Skeletal muscle cell (primary cell): ENCODE data around the gene HAAO.

Experiments used
- DNase-seq: peaks from one replicate; pipeline ENCODE4 v3.0.0-alpha.2; 2010; ENCODE audit warnings: low read depth
- H3K4me3 ChIP-seq: 2 replicates; pipeline ENCODE4 v1.5.1; 2011; ENCODE audit warnings: low read depth, mild to moderate bottlenecking, control low read depth, low read length, moderate library complexity

HAAO gene

GRCh38 chr2:42771546-42772153, 20.7 kb downstream of the HAAO start:
- DNase-seq = no peak
- H3K4me3 ChIP-seq = no peak overlapping the region

DNA sequence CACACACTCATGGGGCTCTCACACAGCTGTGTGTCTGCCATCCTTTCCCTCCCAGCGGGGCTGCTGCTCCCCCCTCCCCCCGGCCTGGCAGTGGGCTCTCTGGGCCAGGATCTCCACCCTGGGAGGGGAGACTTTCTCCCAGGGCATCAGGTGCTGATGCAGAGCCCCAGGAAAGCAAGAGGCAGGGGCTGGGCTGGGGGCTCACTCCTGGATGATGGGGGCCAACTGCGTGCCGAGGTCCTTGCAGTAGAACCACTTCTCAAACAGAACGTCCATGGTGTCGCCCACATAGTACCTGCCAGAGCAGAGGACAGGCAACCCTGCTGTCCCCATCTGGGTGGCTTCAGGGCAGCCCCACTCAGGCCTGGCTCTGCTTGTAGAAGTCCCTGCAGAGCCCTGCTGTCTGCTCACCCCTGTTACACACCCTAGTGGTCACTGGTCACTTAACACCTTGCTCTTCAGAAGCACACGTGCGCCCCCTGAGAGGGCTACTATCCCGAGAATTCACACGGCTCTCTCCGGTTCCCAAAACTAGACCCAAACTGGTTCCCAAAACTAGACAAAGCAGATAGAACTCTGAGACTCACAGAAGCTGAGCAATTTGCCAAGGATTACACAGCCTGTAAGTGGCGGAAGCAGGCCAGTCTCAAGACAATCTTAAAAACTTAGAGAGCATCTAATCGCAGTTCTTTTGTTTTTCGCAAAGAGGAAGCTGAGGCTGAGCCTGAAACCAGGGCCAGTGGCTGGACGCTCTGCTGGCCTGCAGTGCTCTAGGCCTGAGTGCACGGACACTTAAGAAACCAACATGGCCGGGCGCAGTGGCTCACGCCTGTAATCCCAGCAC, 21.9 kb downstream of the HAAO start:
- no peak for DNase-seq

GRCh38 chr2:42769583-42770287, 22.6 kb downstream of the HAAO start:
- H3K4me3 ChIP-seq = no peak overlapping the region
- DNase-seq = no peak

More for the DNA sequence above, 21.9 kb downstream of the HAAO start:
- no peak overlapping the region for H3K4me3 ChIP-seq

GRCh38 chr2:42768706-42769256, 23.6 kb downstream of the HAAO start:
- H3K4me3 ChIP-seq = no peak overlapping the region
- DNase-seq = no peak

DNA sequence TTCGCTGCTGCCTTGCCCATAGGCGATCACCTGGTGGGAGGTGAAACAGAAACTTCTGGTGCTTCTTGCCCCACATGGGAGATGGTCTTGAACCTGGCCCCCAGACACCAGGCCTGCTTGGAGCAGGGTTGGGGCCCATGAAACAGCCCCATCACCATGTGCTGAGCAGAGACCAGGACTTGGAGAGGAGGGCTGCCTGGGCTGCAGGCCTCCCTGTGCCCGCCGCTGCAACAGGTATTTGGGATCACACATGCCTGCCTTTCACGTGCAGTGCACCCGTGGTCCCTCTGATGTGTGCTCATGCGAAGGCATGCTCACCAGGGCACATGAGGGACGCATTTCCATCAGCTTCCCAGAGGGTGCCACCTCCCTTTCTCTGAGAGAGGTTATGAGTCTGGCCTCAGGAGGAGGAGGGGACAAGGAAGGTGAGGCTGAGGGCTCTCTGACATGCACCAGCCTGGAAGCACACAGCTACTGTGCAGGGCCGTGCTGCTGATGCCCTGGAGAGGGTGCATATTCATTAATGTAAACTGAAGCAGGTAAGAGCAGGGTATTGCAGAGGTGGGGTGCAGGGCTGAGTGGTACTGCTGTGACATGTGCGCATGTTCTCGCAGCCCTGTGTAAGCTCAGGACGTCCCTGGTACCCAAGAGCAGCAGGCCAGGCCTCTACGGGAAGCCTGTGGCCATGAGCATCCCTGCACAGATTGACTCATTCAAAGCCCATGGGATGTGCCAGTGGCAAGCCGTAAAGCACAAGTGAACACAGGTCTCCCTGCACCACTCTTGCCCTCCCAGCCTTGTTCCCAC, 24.3 kb downstream of the HAAO start:
- no peak for DNase-seq
- no peak overlapping the region for H3K4me3 ChIP-seq

GRCh38 chr2:42767080-42767898, 25.1 kb downstream of the HAAO start:
- DNase-seq = no peak
- H3K4me3 ChIP-seq = no peak overlapping the region

DNA sequence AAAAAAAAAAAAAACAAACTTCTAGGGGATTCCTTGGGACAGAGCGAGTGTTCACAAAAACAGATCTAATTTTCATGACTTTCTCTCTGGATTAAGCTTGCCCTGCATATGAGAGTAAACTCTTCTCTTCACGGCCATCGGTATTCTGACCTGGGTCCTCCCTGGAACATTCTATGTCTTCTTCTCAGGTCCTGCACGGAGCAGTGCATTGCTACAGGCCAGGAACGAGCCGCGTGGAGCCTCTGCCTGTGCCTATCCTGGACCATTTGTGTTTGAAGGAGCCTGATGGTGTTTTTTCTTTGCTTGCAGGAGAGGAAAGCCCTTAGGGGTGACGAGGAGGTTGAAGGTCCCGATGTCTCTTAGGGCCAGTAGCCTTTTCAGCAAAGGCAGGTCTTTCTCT, 26.7 kb downstream of the HAAO start:
- DNase-seq = no peak
- H3K4me3 ChIP-seq = no peak overlapping the region

DNA sequence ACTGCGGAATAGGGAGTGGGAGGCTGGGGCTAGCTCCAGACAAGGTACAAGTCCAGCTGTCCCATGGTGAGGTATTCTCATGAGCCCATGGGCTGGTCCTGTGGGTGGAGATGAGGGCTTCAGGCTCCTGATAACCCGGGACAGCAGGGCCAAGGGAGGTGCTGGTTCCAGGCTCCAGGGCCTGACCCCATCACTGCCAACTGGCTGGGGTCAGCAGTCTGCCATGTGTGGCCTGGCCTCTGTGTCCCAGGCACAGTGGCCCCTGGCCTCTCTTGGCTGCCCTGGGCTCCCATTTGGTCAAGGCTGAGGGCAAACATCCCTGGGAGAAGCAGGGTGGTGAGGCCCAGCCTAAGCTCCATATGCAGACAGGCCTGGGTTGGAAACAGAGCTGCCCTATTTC, 27.5 kb downstream of the HAAO start:
- no peak for DNase-seq
- H3K4me3 ChIP-seq = no peak overlapping the region

DNA sequence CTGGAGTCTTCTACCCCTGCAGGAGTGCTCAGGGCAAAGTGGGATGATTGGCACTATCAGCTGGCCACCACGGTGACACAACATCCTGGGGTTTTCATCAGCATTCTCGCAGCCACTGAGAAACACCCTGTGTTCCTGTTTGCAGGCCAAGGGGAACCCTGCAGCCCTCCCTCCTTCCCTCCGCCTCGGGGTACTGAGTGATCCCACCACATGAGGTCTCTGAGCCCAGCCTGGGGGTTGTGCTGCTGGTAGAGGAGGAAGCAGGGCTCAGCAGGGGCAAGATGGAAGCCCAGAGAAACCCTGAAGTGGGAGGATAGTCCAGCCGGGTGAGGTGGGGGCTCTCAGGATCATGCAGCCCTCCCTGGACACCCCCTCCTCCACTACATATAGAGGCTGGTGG, 28.3 kb downstream of the HAAO start, which contains the start of gene OXER1:
Gene OXER1, minus strand, starts transcription at position 40 of the 400 bp plus-strand sequence. CDS start 73 bp downstream, outside the sequence.
- no peak for DNase-seq
- H3K4me3 ChIP-seq = no peak within 1 kb of the TSS

DNA sequence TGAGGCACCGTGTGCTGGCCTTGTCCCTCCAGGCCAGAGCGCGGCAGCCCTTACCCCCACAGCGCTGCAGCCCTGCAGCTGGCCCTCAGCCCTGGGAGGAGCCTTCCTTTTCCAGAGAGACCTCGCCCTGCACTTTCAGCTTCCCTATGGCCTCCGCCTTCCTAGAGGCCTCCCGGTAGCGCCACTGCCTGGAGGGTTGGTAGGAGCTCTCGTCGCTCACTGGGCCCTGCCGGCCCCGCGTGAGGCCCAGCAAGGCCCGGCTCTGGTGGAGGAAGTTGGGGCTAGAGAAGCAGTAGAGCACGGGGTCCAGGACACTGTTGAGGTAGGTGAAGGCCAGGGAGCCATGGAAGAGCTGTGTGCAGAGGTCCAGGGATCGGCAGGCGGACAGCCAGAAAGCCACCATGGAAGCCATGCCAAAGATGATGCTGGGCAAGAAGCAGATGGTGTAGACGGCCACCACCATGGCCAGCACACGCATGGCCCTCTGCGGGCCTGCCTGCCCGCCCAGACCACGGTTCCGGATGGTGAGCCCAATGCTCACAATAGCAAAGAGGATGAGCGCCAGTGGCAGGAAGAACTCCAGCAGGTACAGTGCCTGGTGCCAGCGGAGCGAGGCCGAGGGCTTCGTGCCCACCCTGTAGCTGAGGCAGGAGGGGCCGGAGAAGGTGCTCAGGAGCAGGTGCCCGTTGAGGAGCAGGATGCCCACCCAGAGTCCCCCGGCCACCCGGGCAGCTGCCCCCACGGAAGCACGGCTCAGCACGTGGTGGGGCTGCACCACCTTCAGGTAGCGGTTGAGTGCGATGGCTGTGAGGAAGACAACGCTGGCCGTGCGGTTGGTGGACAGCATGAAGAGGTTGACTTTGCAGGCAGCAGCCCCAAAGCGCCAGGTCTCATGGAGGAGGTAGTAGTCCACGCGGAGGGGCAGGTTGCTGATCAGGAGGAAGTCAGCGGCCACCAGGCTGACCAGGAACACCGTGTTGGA, 29.3 kb downstream of the HAAO start:
- DNase-seq = no peak

GRCh38 chr2:42762155-42762554, 30.2 kb downstream of the HAAO start:
- no peak for DNase-seq
- no peak overlapping the region for H3K4me3 ChIP-seq

More for the DNA sequence above, 29.3 kb downstream of the HAAO start:
- H3K4me3 ChIP-seq = no peak overlapping the region

GRCh38 chr2:42761554-42761953, 30.8 kb downstream of the HAAO start:
- H3K4me3 ChIP-seq = no peak overlapping the region
- no peak for DNase-seq

DNA sequence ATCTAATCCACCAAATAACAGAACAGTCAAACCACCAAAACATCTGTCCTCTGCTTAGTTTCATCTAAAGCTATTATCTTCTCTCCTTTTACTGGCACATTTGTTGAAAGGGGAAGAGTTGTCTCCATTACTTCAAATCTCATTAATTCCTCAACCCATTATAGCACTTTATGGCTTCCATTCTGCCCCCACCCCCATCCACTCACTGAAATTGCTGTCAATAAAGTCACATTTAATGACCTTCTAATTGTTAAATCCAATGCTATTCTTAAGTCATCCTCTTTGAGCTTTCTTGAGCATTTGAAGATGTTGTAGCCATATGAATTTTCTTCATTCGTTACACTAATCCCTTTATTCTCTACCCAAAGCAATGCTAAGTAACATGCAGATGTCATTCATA, 33.6 kb downstream of the HAAO start:
- H3K4me3 ChIP-seq = no peak overlapping the region
- no peak for DNase-seq

DNA sequence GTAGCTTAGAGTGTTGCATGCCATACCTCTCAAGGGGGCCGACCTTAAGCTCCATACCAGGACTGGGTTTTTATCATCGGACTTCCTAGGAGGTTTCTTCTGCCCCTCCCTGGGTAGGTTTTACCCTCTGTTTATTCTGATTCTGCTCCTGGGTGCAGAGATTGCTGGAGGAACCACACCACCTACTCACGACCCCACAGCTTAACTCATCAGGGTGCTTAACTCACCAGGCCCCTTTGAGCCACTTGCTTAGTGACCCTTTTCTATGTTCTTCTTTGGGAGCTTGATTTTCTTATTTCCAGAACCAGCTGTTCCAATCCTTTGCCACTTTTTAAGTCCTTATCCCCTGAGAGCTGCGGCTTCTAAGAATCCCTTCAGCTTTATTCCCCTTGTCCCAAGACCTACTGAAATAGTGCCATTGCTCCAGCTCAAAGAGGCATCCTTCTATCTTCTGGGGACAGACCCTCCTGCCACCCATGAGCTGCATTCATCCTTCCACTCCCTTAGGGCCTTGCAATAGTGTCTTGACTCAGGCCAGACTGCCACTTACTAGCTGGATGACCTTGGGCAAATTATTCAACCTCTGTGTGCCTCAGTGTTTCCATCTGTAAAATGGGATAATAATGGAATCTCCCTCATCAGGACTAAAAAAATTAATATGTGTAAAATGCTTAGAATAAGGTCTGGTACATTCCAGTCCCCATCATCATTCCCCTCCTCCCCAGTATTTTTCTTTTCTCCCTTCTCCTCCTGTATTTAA, 34.2 kb downstream of the HAAO start:
- no peak overlapping the region for H3K4me3 ChIP-seq
- DNase-seq = no peak

- no peak for DNase-seq
- no peak overlapping the region for H3K4me3 ChIP-seq
These were observed 35.3 kb downstream of the HAAO start for GRCh38 chr2:42756966-42757513.

GRCh38 chr2:42756150-42756775, 36.1 kb downstream of the HAAO start:
- H3K4me3 ChIP-seq = no peak overlapping the region
- DNase-seq = no peak
